Body of pancreas (tissue), 4 donors: Measurements from ENCODE around the gene MCCC2. TPM values are rescaled to one million over a fixed set of nuclear protein-coding genes. Genes with fewer than 3 reads are reported as not detected.

Source experiments
- ATAC-seq: fragments of 150-250 bp; one replicate; pipeline ENCODE4 v1.9.1; 2016
- DNase-seq, 4 donors: peaks; one replicate each; pipeline ENCODE4 v3.0.0-alpha.2; 2019
- H3K27ac ChIP-seq, 4 donors: fragments of 200-600 bp; sonication (generic); 1 replicate in 3 of 4; 2 replicates in 1 of 4; pipeline versions ENCODE4 v1.5.1 to v1.6.1; 2016 to 2019; ENCODE audit warnings: mild to moderate bottlenecking in 1 of 4, mixed read lengths in 1 of 4, moderate library complexity in 1 of 4
- H3K27me3 ChIP-seq, 2 donors: fragments of 200-600 bp; sonication (generic); one replicate each; pipeline ENCODE4 v1.6.0; 2016; ENCODE audit warnings: mild to moderate bottlenecking in 1 of 2
- H3K36me3 ChIP-seq, 2 donors: fragments of 200-600 bp; sonication (generic); replicated peaks in 1 of 2; 2 replicates each; pipeline ENCODE4 v1.5.1; 2016; ENCODE audit warnings: low read depth in 2 of 2; ENCODE audit not compliant: insufficient read depth in 1 of 2
- H3K4me1 ChIP-seq: fragments of 200-600 bp; sonication (generic); one replicate; pipeline ENCODE4 v1.6.0; 2016
- H3K4me3 ChIP-seq, 2 donors: fragments of 200-600 bp; sonication (generic); 1 replicate in 1 of 2; 2 replicates in 1 of 2; pipeline ENCODE4 v1.5.1; 2016 to 2019
- H3K9me3 ChIP-seq, 3 donors: fragments of 200-600 bp; sonication (generic); 1 replicate in 2 of 3; 2 replicates in 1 of 3; pipeline ENCODE4 v1.5.1; 2016
- POLR2A ChIP-seq, 3 donors: fragments of 450-650 bp; IDR thresholded peaks; one replicate each; pipeline ENCODE4 v1.6.1; 2016; ENCODE audit warnings: antibody characterized with exemption in 3 of 3, mild to moderate bottlenecking in 2 of 3
- WGBS, 2 donors: methylation state at CpG; one replicate each; pipeline ENCODE4 v1.1.5; 2017; 5-methylcytosine and 5-hydroxymethylcytosine counted together
- intact Hi-C: fragments of 100-400 bp; cut with DNase I; formaldehyde crosslinking; loops from one replicate; pipeline ENCODE4 v1.15.1; 2023
- small RNA-seq: library from RNA; depleted of rRNA; stranded (forward); fragments of <200 nt; gene quantifications from one replicate; pipeline ENCODE3, GENCODE V24; 2016
- total RNA-seq, 2 donors: library from RNA; depleted of rRNA; stranded (reverse); fragments of >200 nt; gene quantifications; one replicate each; pipeline ENCODE4 v1.1.0, GENCODE V29; 2016
- TF ChIP-seq, protein P1 (sequence below), 7 experiments: fragments of 450-650 bp in 4 of 7; fragments of 200-600 bp in 3 of 7; sonication (generic) in 3 of 7; IDR thresholded peaks; one replicate each; pipeline ENCODE4 v1.5.1; 2016 to 2019; ENCODE audit warnings: antibody characterized with exemption in 7 of 7

The MCCC2 gene
- total RNA-seq, 2 donors from 2014 or later, result 22.8 to 31.0 TPM

DNA sequence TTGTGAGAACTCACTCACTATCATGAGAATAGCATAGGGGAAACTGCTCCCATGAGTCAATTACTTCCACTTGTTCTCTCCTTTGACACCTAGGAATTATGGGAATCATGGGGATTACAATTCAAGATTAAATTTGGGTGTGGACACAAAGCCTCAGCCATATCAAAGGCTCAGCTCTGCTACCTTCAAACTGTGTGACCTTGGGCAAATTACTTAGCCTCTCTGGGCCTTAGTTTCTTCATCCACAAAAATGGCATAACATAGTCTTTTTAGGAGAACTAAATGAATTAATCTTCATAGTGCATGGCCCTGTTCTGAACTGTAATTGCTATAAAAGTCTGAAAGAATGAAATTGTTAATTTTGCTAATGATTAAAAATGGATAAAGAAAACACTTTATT is 113.7 kb downstream of the MCCC2 start:
- Histone ChIP-seq H3K4me3 (no peak overlapping the region), H3K36me3 (no peaks in the 10 kb centered on the region), H3K4me1 (no peaks in the 10 kb centered on the region), H3K27ac (no peak overlapping the region), H3K27me3 (no peaks in the 10 kb centered on the region), H3K9me3 (no peaks in the 10 kb centered on the region)
- TF ChIP-seq, protein P1, sequence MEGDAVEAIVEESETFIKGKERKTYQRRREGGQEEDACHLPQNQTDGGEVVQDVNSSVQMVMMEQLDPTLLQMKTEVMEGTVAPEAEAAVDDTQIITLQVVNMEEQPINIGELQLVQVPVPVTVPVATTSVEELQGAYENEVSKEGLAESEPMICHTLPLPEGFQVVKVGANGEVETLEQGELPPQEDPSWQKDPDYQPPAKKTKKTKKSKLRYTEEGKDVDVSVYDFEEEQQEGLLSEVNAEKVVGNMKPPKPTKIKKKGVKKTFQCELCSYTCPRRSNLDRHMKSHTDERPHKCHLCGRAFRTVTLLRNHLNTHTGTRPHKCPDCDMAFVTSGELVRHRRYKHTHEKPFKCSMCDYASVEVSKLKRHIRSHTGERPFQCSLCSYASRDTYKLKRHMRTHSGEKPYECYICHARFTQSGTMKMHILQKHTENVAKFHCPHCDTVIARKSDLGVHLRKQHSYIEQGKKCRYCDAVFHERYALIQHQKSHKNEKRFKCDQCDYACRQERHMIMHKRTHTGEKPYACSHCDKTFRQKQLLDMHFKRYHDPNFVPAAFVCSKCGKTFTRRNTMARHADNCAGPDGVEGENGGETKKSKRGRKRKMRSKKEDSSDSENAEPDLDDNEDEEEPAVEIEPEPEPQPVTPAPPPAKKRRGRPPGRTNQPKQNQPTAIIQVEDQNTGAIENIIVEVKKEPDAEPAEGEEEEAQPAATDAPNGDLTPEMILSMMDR (IDR thresholded peaks at IDR 0.05), result no peak
- no peak for TF ChIP-seq POLR2A (IDR thresholded peaks at IDR 0.05)
- no peak for DNase-seq
- no peak for ATAC-seq
- intact Hi-C loops, result no loop called here

DNA sequence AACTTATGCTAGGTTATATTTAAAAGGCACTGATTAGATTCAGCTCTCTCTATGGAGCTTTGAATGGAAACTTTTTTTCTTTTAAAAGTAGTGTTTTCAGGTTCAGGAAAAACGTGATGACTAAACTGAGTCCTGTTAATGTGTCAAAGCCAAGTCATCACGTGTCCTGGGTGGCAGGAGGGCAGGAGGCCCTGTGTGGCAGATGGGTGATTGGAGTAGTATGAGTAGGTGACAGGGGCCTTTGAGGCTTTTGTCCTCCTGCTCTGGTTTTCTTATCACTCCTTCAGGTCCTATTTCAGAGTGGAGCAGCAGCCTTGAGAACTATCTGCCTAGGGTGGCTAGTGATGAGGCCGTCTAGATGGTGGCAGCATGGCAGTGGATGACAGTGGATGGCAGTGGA is 114.3 kb downstream of the MCCC2 start:
- H3K27me3 ChIP-seq, result no peaks in the 10 kb centered on the region
- no peak overlapping the region for H3K27ac ChIP-seq
- intact Hi-C loops, result no loop called here
- H3K4me1 ChIP-seq, result no peaks in the 10 kb centered on the region
- DNase-seq, result no peak
- TF ChIP-seq, protein P1 (IDR thresholded peaks at IDR 0.05), result no peak
- TF ChIP-seq POLR2A (IDR thresholded peaks at IDR 0.05), result no peak
- WGBS, 2 donors, result 57 to 59% methylated on average over 3 of the region's 3 CpGs
- no peaks in the 10 kb centered on the region for H3K36me3 ChIP-seq
- no peaks in the 10 kb centered on the region for H3K9me3 ChIP-seq
- no peak for ATAC-seq
- H3K4me3 ChIP-seq, result no peak overlapping the region

DNA sequence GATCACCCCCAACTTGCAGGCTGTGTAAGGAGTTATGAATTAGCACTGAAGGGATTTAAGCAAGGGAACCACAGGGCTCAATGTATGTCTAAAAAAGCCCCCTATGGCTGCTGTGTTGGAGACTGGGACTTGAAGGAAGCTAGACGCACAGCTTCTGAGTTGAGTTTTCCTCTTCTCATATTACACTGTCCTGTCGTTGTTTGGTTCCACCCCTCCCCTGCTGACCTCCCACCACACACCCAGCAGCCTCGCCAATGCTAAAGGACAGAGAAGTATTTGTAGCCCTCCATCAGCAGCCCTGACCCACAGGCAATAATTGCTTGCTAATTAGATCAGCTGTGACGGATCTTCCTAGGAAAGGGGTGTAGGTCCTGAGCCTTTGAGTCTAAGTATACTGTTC is 116.8 kb downstream of the MCCC2 start:
- H3K4me3 ChIP-seq, result no peak overlapping the region
- TF ChIP-seq POLR2A (IDR thresholded peaks at IDR 0.05), result no peak
- TF ChIP-seq, protein P1 (IDR thresholded peaks at IDR 0.05), result no peak
- H3K27ac ChIP-seq, result no peak overlapping the region

DNA sequence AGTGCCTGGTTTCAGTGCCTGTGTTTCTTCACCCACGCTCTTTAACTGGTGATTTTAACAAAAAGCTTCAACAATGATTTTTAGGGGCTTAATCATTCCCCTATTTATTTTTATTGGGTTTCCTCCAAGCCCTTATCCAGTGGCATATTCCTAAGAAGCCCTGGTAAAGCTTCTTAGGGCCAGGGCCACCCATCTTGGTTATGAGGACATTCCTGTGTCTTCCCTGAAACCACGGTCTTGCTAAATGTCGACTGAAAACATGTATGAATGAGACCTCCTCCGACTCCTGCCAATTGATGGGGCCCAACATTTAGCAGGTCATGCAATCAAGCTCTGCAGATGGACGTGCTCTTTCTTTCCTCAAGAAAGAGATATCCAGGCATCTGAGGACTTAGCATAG is 118.3 kb downstream of the MCCC2 start:
- ATAC-seq (no peak), DNase-seq (no peak)
- intact Hi-C loops, result no loop called here
- Histone ChIP-seq H3K9me3 (no peaks in the 10 kb centered on the region), H3K27me3 (no peaks in the 10 kb centered on the region), H3K36me3 (no peaks in the 10 kb centered on the region), H3K4me1 (no peaks in the 10 kb centered on the region), H3K27ac (no peak overlapping the region), H3K4me3 (no peak overlapping the region)
- no peak for TF ChIP-seq POLR2A (IDR thresholded peaks at IDR 0.05)
- TF ChIP-seq, protein P1 (IDR thresholded peaks at IDR 0.05), result no peak
- 74% methylated on average over 5 of the region's 5 CpGs for WGBS, 2 donors

More for the DNA sequence above, 116.8 kb downstream of the MCCC2 start:
- intact Hi-C loops, result no loop called here
- H3K36me3 ChIP-seq, result no peaks in the 10 kb centered on the region
- no peaks in the 10 kb centered on the region for H3K4me1 ChIP-seq
- H3K9me3 ChIP-seq, result no peaks in the 10 kb centered on the region
- ATAC-seq, result no peak
- WGBS, 2 donors, result 35 to 41% methylated on average over 4 of the region's 4 CpGs
- DNase-seq, result no peak
- no peaks in the 10 kb centered on the region for H3K27me3 ChIP-seq

DNA sequence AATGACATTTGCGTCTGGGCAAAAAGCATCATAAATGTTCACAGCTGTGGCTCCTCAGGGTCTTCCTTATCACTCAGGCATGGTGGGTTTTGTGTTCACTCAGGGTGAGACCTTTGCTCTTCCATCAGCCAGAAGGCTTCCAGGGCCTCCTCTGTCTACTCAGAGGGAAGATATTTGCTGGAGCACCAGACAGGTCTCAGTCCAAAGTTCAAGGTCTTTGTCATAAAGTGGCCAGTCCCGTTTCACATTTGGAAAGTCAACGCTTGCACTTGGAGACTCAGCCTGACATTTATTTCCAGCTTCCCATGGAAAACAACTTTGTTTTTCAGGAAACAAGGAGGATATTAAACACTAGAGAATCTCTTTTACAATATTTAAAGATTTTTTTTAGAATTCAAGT is 119.8 kb downstream of the MCCC2 start:
- Histone ChIP-seq H3K9me3 (no peaks in the 10 kb centered on the region), H3K27me3 (no peaks in the 10 kb centered on the region), H3K36me3 (no peaks in the 10 kb centered on the region), H3K4me3 (no peak overlapping the region), H3K4me1 (no peaks in the 10 kb centered on the region), H3K27ac (no peak overlapping the region)
- intact Hi-C loops, result no loop called here
- WGBS, 2 donors, result 36 to 41% methylated on average over 3 of the region's 3 CpGs
- ATAC-seq, result no peak
- TF ChIP-seq POLR2A (IDR thresholded peaks at IDR 0.05), result no peak
- TF ChIP-seq, protein P1 (IDR thresholded peaks at IDR 0.05), result no peak
- no peak for DNase-seq

Small RNA genes within 50 kb of the gene (small RNA-seq; reads per million reads assigned to genes)
- not detected for gene HMGN1P12

Other genes starting within 250 kb of the MCCC2 start
- 10 to 100 TPM; 21.0 to 27.4 TPM for gene BDP1, start 131.7 kb upstream of the MCCC2 start, total RNA-seq
- gene CARTPT, start 131.9 kb downstream of the MCCC2 start, total RNA-seq, result not detected